Measurements from ENCODE around the gene LRRC25.

LRRC25 gene

GRCh38 chr19:18348171-18348570 lies 49.3 kb downstream of the LRRC25 start:
- no peak for DNase-seq (ENCODE audit: low read depth in 1 of 2, low spot score in 1 of 2)

- no peak for DNase-seq (ENCODE audit: low read depth in 1 of 2, low spot score in 1 of 2)
Measured at GRCh38 chr19:18346091-18346490, 51.3 kb downstream of the LRRC25 start.

- no peak for DNase-seq (ENCODE audit: low read depth in 1 of 2, low spot score in 1 of 2)
Measured at GRCh38 chr19:18345296-18345695, 52.1 kb downstream of the LRRC25 start.

GRCh38 chr19:18344582-18344950 lies 52.9 kb downstream of the LRRC25 start:
- no peak for DNase-seq (ENCODE audit: low read depth in 1 of 2, low spot score in 1 of 2)

- DNase-seq (ENCODE audit: low read depth in 1 of 2, low spot score in 1 of 2): no peak
Measured at GRCh38 chr19:18342090-18342632, 55.3 kb downstream of the LRRC25 start.
